ENCODE data around the gene PEAK1.

The PEAK1 gene

DNA sequence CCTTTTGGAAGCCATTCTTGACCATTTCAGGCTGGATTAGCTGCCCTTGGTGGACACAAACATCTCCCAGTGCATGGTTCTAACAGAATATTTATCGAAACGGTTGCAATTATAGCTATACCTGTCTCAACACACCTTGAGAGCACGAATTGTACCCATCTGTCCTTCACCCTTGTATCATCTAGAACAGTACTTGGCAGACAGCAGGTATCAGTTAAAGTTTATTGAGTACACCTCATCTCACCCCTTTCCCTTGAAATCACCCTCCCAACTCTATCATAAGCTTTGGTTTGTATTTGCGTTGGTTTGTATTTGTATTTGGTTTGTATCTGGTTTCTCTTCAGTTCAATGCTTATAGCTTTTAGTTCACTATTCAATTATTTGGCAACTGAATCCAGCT is 361.4 kb downstream of the PEAK1 start:
- DNase-seq (ENCODE audit: low spot score): no peak

- DNase-seq (ENCODE audit: low spot score): no peak
Measured at GRCh38 chr15:77057685-77058084, 362.2 kb downstream of the PEAK1 start.

GRCh38 chr15:77057072-77057471 is 362.8 kb downstream of the PEAK1 start:
- DNase-seq (ENCODE audit: low spot score): no peak

- peak; percentile 35 for DNase-seq (ENCODE audit: low spot score)
Measured at GRCh38 chr15:77053709-77054108, 366.2 kb downstream of the PEAK1 start.

DNA sequence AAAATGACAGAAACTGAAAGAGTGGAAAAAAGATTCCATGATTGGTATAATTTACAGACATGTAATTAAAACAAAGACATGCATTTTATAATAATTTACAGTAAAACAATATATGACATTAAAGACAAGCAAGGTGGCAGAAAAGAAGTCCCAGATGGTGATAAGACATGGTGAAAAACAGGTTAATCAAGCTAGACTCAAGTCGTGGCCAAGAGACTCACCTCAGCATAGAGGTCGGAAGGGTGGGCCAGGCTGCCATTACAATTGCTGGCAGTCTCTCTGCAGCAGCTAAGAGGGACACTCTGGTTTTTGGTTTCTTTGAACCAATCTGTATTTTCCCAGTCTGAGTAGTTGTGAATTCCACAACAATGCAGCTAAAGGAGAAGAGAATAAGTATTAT is 367.3 kb downstream of the PEAK1 start:
- no peak for DNase-seq (ENCODE audit: low spot score)
